ENCODE data around the gene MND1.
"Not testable (repeated sequence)": the region's sequence is repeated elsewhere in the genome, so short reads cannot be mapped to it uniquely, and the experiment has no call there.

MND1 gene

DNA sequence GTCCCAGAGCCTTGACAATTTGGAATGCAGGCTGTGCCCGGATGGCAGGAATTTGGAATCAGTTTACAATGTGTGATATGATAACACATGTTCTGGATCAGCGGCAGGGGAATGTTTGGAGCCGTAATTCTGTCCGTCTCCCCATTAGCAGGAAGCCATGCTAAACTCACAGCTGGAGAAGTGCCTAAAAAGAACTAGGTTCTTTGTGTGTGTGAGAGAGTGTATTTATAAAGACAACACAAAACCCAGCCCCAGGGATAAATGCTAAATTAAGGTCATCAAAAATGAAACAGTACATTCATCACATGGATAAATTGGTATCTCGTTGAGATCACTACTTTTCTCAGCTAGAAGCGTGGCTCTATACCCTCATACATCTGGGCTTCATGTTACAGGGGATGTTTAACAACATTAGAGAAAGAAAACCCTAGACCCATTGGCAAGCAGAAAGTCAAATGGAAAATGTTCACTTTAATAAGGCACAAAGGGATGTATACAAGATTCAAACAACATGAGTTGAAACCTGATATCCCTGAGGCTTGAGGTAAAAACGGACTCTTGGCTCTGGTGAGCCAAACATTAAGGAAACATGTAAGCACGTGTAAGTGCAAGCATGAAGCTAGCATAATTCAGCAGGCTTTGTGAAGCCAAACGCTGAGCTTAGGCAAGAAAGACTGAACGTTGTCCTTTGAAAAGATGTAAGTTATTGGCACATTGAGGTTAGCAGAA, 103.7 kb downstream of the MND1 start:
- DNase-seq = peak; percentile 67

DNA sequence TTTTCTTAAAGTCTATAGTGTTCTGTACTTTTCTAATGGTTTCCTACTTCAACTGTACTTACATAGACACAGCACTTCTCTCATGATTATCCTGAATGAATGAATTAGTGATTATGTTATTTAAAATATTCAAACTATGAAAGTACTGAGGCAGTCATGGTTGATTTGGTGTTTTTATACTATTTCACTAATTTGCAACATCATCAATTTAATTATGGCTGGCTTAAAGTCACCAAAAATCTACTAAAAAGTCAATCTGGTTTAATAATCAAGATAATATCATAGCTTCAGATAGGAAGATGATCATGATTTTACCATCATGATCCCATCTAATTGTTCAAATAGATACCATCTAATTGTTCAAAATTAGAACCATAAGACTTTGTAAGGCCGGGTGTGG, 104.8 kb downstream of the MND1 start:
- no peak for DNase-seq

DNA sequence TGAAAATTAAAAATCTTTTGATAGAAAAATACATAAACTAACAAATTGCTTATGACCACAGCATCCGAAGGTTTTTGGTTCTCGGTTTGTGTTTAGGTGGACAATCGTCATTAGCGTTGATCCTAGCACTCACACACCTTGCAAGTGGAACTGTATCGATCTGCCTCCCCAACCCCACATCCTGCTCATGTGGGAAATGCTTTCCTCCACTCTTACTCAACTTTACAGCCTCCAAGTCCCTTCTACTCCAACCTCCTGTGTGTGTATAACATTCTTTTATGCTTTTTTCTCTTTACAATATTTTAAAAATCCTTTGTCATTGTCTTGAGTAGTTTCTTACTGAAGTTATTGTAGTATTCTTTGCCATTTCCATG, 106.0 kb downstream of the MND1 start:
- no peak for DNase-seq

DNA sequence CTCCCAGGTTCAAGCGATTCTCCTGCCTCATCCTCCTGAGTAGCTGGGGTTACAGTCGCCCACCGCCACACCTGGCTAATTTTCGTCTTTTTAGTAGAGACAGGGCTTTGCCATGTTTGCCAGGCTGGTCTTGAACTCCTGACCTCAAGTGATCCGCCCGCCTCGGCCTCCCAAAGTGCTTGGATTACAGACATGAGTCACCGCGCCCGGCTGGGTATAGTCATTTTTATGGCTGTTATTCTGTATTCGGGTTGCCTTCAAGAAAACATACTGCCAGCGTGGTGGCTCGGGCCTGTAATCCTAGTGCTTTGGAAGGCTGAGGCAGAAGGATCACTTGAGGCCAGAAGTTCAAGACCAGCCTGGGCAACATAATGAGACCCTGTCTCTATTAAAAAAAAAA, 106.7 kb downstream of the MND1 start:
- DNase-seq = not testable (repeated sequence)

DNA sequence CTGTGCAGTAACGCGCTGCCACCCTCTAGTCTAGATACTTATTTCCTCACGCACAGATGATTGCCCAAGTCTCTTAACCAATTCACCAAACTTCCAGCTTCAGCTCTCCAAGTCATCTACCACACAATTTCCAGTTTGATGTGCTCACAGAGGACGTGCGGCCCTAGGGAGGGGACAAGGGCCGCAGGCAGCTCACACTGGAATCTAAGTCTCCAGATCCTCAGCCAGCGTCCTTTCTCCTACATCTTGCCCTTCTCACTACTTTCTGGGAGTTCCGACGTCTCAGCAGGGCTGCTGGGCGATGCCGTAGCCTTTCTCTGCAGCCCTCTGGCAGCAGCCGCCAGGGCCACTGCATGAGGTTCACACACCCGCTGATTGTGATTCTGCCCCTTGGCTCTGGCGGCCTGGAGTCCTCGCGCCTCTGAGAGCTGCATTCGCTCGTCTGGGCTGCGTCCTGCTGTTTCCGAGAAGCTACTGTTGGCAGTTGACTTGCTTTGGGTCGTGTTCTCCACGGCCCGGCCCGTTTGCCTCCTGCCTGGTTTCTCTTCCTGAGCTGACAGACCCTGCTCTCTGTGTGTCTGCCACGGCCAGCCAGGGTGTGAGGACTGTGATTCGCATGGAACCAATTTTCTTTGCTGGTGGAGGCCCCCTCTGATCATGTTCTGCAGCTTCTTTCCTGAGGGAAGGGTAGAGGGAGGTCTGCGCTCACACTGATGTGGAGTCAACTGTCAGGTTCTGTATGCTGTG, 107.6 kb downstream of the MND1 start:
- DNase-seq = no peak

DNA sequence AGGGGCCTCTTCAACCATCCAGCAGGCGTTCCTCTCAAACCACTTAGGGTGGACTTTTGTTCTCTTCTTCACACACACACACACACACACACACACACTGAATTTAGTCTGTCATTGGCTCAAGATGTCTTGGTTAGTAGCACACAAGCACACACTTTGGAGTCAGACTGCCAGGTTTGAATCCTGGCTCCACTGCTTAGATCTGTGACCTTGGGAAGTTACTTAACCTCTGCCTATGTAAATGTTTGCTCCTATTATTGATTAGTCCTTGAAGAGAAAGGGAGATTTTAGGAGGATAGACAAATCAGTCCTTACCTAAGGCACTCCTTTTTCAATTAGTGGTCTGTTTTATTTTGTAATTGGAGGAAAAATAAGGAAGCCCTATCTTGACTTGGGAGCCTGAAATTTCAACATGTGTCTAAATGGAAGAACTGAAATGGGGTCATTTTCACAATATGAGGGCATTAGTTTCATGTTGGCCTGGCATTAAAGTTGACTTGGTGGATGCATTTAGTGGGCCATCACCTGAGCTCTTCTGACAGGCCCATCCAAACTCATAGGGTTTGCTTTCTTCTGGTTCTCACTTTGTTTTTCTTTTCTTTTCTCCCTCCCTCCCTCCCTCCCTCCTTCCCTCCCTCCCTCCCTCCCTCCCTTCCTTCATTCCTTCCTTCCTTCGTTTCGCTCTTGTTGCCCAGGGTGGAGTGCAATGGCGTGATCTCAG, 108.3 kb downstream of the MND1 start:
- DNase-seq = no peak

DNA sequence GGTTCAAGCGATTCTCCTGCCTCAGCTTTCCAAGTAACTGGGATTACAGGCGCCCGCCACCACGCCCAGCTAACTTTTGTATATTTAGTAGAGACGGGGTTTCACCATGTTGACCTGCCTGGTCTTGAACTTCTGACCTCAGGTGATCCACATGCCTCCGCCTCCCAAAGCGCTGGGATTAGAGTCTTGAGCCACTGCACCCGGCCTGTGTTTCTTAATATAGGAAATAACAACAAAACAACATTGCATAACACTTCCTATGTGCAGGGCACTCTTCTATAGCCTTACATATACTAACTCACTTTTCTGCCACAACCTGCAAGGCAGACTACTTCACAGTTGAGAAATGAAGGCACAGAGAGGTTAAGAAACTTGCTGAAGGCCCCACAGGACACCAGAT, 108.9 kb downstream of the MND1 start:
- DNase-seq = no peak

DNA sequence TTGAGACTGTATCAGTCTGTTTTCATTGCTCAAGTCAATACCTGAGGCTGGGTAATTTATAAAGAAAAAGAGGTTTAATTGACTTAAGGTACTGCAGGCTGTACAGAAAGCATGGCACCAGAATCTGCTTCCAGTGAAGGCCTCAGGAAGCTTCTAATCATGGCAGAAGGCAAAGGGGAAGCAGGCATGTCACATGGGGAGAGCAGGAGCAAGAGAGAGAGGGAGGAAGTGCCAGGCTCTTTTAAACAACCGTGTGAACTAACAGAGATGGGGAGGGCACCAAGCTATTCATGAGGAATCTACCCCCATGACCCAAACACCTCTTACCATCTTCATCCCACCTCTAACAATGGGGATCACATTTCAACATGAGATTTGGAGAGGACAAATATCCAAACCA, 114.5 kb downstream of the MND1 start:
- DNase-seq = no peak

DNA sequence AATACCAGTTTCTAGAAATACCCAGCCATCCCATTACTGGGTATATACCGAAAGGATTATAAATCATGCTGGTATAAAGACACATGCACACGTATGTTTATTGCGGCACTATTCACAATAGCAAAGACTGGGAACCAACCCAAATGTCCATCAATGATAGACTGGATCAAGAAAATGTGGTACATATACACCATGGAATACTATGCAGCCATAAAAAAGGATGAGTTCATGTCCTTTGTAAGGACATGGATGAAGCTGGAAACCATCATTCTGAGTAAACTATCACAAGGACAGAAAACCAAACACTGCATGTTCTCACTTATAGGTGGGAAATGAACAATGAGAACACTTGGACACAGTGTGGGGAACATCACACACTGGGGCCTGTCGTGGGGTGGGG, 117.1 kb downstream of the MND1 start:
- not testable (repeated sequence) for DNase-seq

DNA sequence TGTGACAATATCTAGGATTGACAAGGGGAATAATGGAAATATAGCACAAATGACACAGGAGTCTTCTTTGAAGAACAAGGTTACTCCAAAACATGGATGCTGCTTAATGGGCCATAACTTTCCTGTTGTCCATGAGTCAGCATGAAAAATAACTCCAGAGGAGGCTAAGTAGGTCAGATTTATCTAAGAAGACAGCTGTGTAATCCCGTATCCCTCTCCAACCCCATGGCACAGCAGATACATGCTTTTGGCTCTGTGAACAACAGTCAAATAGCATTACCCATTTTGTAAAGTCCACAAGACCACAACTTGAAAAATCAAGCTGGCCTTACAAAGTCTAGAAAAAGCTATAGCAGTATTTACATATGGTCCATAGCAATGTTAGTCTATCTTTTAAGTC, 119.6 kb downstream of the MND1 start:
- no peak for DNase-seq

Data from NCI-H1436 treated with DMSO at 0.1 percent for 48 hours (cell line).